ENCODE data around the gene FOXRED1.

GRCh38 chr11:126305699-126306098 is 36.7 kb downstream of the FOXRED1 start:
- TF ChIP-seq, protein P1, sequence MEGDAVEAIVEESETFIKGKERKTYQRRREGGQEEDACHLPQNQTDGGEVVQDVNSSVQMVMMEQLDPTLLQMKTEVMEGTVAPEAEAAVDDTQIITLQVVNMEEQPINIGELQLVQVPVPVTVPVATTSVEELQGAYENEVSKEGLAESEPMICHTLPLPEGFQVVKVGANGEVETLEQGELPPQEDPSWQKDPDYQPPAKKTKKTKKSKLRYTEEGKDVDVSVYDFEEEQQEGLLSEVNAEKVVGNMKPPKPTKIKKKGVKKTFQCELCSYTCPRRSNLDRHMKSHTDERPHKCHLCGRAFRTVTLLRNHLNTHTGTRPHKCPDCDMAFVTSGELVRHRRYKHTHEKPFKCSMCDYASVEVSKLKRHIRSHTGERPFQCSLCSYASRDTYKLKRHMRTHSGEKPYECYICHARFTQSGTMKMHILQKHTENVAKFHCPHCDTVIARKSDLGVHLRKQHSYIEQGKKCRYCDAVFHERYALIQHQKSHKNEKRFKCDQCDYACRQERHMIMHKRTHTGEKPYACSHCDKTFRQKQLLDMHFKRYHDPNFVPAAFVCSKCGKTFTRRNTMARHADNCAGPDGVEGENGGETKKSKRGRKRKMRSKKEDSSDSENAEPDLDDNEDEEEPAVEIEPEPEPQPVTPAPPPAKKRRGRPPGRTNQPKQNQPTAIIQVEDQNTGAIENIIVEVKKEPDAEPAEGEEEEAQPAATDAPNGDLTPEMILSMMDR (IDR thresholded peaks at IDR 0.05), result no peak
- TF ChIP-seq POLR2A (IDR thresholded peaks at IDR 0.05), result no peak
- TF ChIP-seq EP300 (IDR thresholded peaks at IDR 0.05), result no peak
- TF ChIP-seq POLR2AphosphoS5 (IDR thresholded peaks at IDR 0.05), result no peak

Data from upper lobe of left lung (tissue), 4 donors.